ENCODE data around the gene FABP1. TPM values are rescaled to one million over a fixed set of nuclear protein-coding genes. Genes with fewer than 3 reads are reported as not detected.

Gene FABP1
- total and polyA plus RNA-seq, 10 donors: 0.15 to 3.6 (median 0.39) TPM; not detected in 7

DNA sequence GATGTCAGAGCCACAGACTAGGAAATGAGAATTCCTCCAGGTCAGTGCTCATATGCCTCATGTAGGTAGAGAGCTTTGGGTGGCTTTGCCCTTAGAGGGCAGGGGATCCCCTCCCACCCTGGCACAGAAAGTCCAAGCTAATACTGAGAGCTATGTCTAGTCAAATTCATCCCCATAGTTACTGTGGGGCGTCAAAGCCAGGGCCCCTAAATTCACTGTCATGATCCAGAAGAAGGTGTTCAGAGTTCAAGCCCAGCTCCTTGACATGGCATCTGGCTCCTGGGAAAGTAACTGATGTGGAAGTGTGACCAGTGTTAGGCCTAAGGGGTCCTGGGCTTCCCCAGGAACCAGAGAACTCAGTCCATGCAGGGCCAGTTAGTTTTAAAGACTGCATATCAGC lies 44.1 kb upstream of the FABP1 start:
- DNase-seq: no peak
- TF ChIP-seq, protein P1, sequence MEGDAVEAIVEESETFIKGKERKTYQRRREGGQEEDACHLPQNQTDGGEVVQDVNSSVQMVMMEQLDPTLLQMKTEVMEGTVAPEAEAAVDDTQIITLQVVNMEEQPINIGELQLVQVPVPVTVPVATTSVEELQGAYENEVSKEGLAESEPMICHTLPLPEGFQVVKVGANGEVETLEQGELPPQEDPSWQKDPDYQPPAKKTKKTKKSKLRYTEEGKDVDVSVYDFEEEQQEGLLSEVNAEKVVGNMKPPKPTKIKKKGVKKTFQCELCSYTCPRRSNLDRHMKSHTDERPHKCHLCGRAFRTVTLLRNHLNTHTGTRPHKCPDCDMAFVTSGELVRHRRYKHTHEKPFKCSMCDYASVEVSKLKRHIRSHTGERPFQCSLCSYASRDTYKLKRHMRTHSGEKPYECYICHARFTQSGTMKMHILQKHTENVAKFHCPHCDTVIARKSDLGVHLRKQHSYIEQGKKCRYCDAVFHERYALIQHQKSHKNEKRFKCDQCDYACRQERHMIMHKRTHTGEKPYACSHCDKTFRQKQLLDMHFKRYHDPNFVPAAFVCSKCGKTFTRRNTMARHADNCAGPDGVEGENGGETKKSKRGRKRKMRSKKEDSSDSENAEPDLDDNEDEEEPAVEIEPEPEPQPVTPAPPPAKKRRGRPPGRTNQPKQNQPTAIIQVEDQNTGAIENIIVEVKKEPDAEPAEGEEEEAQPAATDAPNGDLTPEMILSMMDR (IDR thresholded peaks at IDR 0.05 in 8 of 11, conservative IDR thresholded peaks at IDR 0.05 in 3 of 11): no peak
- TF ChIP-seq POLR2A (IDR thresholded peaks at IDR 0.05): no peak
- TF ChIP-seq POLR2AphosphoS5 (IDR thresholded peaks at IDR 0.05): no peak
- intact Hi-C loops (cut with DNase I; ENCODE audit: low total_unique reads): no loop called here
- Histone ChIP-seq H3K27me3 (replicated peaks in 1 of 7) (peaks cover 0 to 8% (median 0%) of the 10 kb centered on the region in 7 donors), H3K4me1 (peaks cover 0 to 15% (median 5%) of the 10 kb centered on the region in 6 donors), H3K9me3 (peaks cover 0 to 23% (median 7%) of the 10 kb centered on the region in 8 donors), H3K36me3 (no peaks in the 10 kb centered on the region), H3K27ac (no peak overlapping the region), H3K4me3 (no peak overlapping the region)
- WGBS, 5 donors: 86 to 100% (median 100%) methylated on average over 1 of the region's 1 CpG

DNA sequence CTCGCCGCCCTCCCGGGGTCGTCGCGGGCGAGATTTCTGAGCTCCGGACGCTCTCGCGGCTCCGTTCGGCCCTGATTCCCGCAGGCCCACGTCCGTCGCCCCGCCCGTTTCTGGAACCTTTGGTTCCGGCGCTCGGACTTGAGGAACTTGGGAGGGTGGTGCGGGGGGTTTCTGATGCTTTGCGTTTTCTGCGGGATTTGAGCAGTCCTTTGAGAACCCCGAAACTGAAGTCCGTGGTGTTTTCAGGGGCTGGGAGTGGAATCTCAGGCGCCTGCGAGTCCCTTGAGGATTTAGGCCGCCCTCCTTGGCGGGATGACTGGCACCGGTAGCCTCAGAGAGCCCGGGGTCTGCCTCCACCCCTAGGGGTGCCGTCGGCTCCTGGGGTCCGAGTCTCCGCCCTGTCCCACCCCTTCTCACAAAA lies 42.6 kb upstream of the FABP1 start:
- 4 to 17% (median 7%) methylated on average over 13 to 37 of the region's 37 CpGs for WGBS, 5 donors
- Histone ChIP-seq H3K4me3 (peak overlapping the region; percentile 30 to 72 (median 42)), H3K27ac (peak overlapping the region in 6 of 8 donors; percentile 27 to 87 (median 74))

DNA sequence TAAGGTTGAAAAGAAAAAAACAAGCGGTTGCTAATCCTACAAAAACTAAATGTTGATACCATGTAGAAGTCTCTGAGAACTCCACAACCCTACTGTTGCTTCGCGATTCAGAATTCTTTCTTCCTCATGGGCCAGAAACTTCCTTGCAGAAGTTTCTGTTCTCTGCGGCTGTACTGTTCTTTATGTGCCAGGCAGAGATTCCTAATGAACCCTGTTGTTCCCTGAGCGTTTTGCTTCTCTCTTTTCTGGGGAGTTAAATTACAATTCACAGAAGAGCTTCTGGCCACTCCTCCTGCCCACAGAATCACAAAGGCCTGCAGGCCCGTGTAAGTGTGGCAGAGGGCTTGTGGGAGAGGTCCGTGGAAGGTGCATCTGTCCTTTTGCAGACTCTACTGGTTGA lies 40.5 kb upstream of the FABP1 start:
- intact Hi-C loops (cut with DNase I; ENCODE audit: low total_unique reads): no loop called here

More for the DNA sequence above, 42.6 kb upstream of the FABP1 start:
- Histone ChIP-seq H3K27me3 (replicated peaks in 1 of 7) (peaks cover 0 to 8% (median 0%) of the 10 kb centered on the region in 7 donors), H3K9me3 (peaks cover 0 to 23% (median 7%) of the 10 kb centered on the region in 8 donors), H3K4me1 (peaks cover 0 to 15% (median 5%) of the 10 kb centered on the region in 6 donors), H3K36me3 (no peaks in the 10 kb centered on the region)
- peak; percentile 77 for DNase-seq
- intact Hi-C loops (cut with DNase I; ENCODE audit: low total_unique reads): no loop called here
- TF ChIP-seq, protein P1 (IDR thresholded peaks at IDR 0.05 in 8 of 11, conservative IDR thresholded peaks at IDR 0.05 in 3 of 11): no peak
- TF ChIP-seq POLR2AphosphoS5 (IDR thresholded peaks at IDR 0.05) (no peak), POLR2A (IDR thresholded peaks at IDR 0.05) (no peak)

DNA sequence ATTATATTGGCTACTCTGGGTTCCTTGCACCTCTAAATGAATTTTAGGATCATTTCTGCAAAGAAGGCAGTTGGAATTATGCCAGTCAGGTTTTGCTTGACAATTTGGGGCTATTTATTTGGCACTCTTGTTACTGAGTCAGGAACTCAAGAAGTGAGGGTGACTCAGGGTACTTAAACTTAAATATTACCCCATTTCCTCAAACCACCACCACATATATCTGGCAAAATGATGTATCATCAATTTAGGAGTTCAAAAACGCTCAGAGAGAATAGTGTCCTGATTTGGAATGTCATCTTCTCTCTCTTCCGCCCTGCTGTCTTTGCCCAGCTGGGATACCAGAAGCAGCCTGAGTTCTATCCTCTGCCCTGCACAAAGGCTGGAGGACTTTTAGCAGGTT lies 39.9 kb upstream of the FABP1 start:
- 81 to 98% (median 88%) methylated on average over 2 of the region's 2 CpGs for WGBS, 5 donors
- intact Hi-C loops (cut with DNase I; ENCODE audit: low total_unique reads): no loop called here

More for the DNA sequence above, 40.5 kb upstream of the FABP1 start:
- 83 to 90% (median 89%) methylated on average over 7 of the region's 7 CpGs for WGBS, 5 donors
- peaks cover 0 to 8% (median 0%) of the 10 kb centered on the region in 7 donors for H3K27me3 ChIP-seq (replicated peaks in 1 of 7)
- peaks cover 0 to 23% (median 7%) of the 10 kb centered on the region in 8 donors for H3K9me3 ChIP-seq
- no peak for DNase-seq
- H3K36me3 ChIP-seq: no peaks in the 10 kb centered on the region
- peak overlapping the region in 2 of 8 donors; percentile 31 to 50 for H3K27ac ChIP-seq
- H3K4me3 ChIP-seq: no peak overlapping the region
- TF ChIP-seq POLR2AphosphoS5 (IDR thresholded peaks at IDR 0.05) (no peak), POLR2A (IDR thresholded peaks at IDR 0.05) (no peak)
- TF ChIP-seq, protein P1 (IDR thresholded peaks at IDR 0.05 in 8 of 11, conservative IDR thresholded peaks at IDR 0.05 in 3 of 11): no peak
- peaks cover 0 to 15% (median 5%) of the 10 kb centered on the region in 6 donors for H3K4me1 ChIP-seq

More for the DNA sequence above, 39.9 kb upstream of the FABP1 start:
- Histone ChIP-seq H3K4me3 (no peak overlapping the region), H3K4me1 (peaks cover 0 to 15% (median 5%) of the 10 kb centered on the region in 6 donors), H3K27ac (peak overlapping the region in 1 of 8 donors; percentile 50), H3K36me3 (no peaks in the 10 kb centered on the region), H3K9me3 (peaks cover 0 to 23% (median 7%) of the 10 kb centered on the region in 8 donors), H3K27me3 (replicated peaks in 1 of 7) (peaks cover 0 to 8% (median 0%) of the 10 kb centered on the region in 7 donors)
- TF ChIP-seq POLR2AphosphoS5 (IDR thresholded peaks at IDR 0.05) (no peak), POLR2A (IDR thresholded peaks at IDR 0.05) (no peak)
- TF ChIP-seq, protein P1 (IDR thresholded peaks at IDR 0.05 in 8 of 11, conservative IDR thresholded peaks at IDR 0.05 in 3 of 11): no peak
- DNase-seq: no peak

Data from spleen (tissue), 11 donors.